Endothelial cell of umbilical vein (primary cell): ENCODE measurements around the gene MBLAC1. TPM values are rescaled to one million over a fixed set of nuclear protein-coding genes. Genes with fewer than 3 reads are reported as not detected.

Experiments used
- BruUV-seq: library from RNA; stranded (reverse); fragments of 400-500 nt; replicated peaks from 2 replicates; lab custom pipeline; 2021; lab: Mats Ljungman, UMichigan
- CTCF ChIA-PET: fragments of 300-600, 350-600 bp; sonication (Branson Sonifier 250); formaldehyde crosslinking; loops from one replicate; lab custom pipeline; 2021; ENCODE audit warnings: antibody characterized with exemption, inconsistent platforms; lab: Charles Lee
- POLR2A ChIA-PET: fragments of 300-600, 350-600 bp; sonication (Branson Sonifier 250); formaldehyde crosslinking; loops from one replicate; lab custom pipeline; 2021; ENCODE audit warnings: antibody characterized with exemption, inconsistent platforms; lab: Charles Lee
- DNase-seq: peaks from one replicate; pipeline ENCODE4 v3.0.0-alpha.2; 2011; ENCODE audit warnings: low read depth, low spot score
- FAIRE-seq: peaks from 2 replicates; lab custom pipeline; 2011; peaks lifted over from hg19 to GRCh38; lab: Jason Lieb, UNC
- H2AFZ ChIP-seq: 2 replicates; pipeline ENCODE4 v1.6.0; 2012; ENCODE audit warnings: low read depth, low read length, control low read depth, inconsistent platforms
- H3K27ac ChIP-seq: 2 replicates; pipeline ENCODE4 v1.5.1; 2011; ENCODE audit warnings: low read depth, mild to moderate bottlenecking, control low read depth, low read length, moderate library complexity; ENCODE audit not compliant: insufficient read depth
- H3K27me3 ChIP-seq, 2 experiments: 2 replicates each; pipeline versions ENCODE4 v1.6.0 to v1.6.1; 2011; ENCODE audit warnings: low read length in 2 of 2, mixed read lengths in 1 of 2; ENCODE audit not compliant: control insufficient read depth in 2 of 2, insufficient read depth in 2 of 2
- H3K36me3 ChIP-seq, 2 experiments: 2 replicates in 1 of 2; 3 replicates in 1 of 2; pipeline ENCODE4 v1.5.1; 2011; ENCODE audit warnings: low read length in 2 of 2, mild to moderate bottlenecking in 1 of 2, moderate library complexity in 1 of 2; ENCODE audit not compliant: control insufficient read depth in 2 of 2, insufficient read depth in 2 of 2; ENCODE audit errors: extremely low read depth in 1 of 2
- H3K4me1 ChIP-seq: 3 replicates; pipeline ENCODE4 v1.5.1; 2011; ENCODE audit warnings: mild to moderate bottlenecking, low read length; ENCODE audit not compliant: control insufficient read depth, insufficient read depth; ENCODE audit errors: extremely low read depth
- H3K4me2 ChIP-seq: 2 replicates; pipeline ENCODE4 v1.6.1; 2011; ENCODE audit warnings: low read length, control low read depth, mixed read lengths; ENCODE audit not compliant: insufficient read depth
- H3K4me3 ChIP-seq, 3 experiments: fragments of 200-600 bp in 1 of 3; sonication (generic), shearing (Covaris generic) in 1 of 3; replicated peaks in 1 of 3; 2 replicates each; pipeline ENCODE4 v1.5.1; 2011 to 2016; ENCODE audit warnings: control low read depth in 3 of 3, low read length in 3 of 3, mild to moderate bottlenecking in 2 of 3, inconsistent platforms in 1 of 3, low read depth in 1 of 3, moderate library complexity in 1 of 3; ENCODE audit not compliant: insufficient read depth in 1 of 3
- H3K79me2 ChIP-seq: 2 replicates; pipeline ENCODE4 v1.6.0; 2012; ENCODE audit warnings: low read length, inconsistent platforms; ENCODE audit not compliant: control insufficient read depth, insufficient read depth
- H3K9ac ChIP-seq: replicated peaks from 2 replicates; pipeline ENCODE3; 2011; ENCODE audit warnings: low read length, control low read depth; ENCODE audit not compliant: insufficient read depth; ENCODE audit errors: extremely low read depth
- H3K9me1 ChIP-seq: replicated peaks from 3 replicates; pipeline ENCODE4 v1.6.0; 2011; ENCODE audit warnings: mild to moderate bottlenecking, low read length; ENCODE audit not compliant: control insufficient read depth, insufficient read depth; ENCODE audit errors: extremely low read depth
- H3K9me3 ChIP-seq: replicated peaks from 2 replicates; pipeline ENCODE4 v1.5.1; 2012; ENCODE audit warnings: low read length, inconsistent platforms; ENCODE audit not compliant: control insufficient read depth, insufficient read depth
- H4K20me1 ChIP-seq: replicated peaks from 2 replicates; pipeline ENCODE3; 2011; ENCODE audit warnings: mild to moderate bottlenecking, low read length; ENCODE audit not compliant: control insufficient read depth, insufficient read depth; ENCODE audit errors: extremely low read depth
- CTCF ChIP-seq, 2 donors: IDR thresholded peaks; 1 replicate in 1 of 2; 2 replicates in 1 of 2; pipeline ENCODE4 v1.5.1; 2011; ENCODE audit warnings: low read length in 2 of 2, mild to moderate bottlenecking in 2 of 2, moderate library complexity in 2 of 2, control low read depth in 1 of 2, inconsistent platforms in 1 of 2, low read depth in 1 of 2; ENCODE audit not compliant: insufficient read depth in 1 of 2; ENCODE audit errors: extremely low read depth in 1 of 2
- EZH2 ChIP-seq: IDR thresholded peaks from 2 replicates; pipeline ENCODE4 v1.6.1; 2012; ENCODE audit warnings: borderline replicate concordance, low read depth, mild to moderate bottlenecking, moderate library complexity, low read length, inconsistent platforms; ENCODE audit not compliant: severe bottlenecking
- FOS ChIP-seq: IDR thresholded peaks from 2 replicates; pipeline ENCODE4 v1.6.1; 2011; ENCODE audit warnings: mild to moderate bottlenecking, low read length, moderate library complexity, borderline replicate concordance; ENCODE audit not compliant: insufficient read depth
- GATA2 ChIP-seq: IDR thresholded peaks from 2 replicates; pipeline ENCODE4 v1.7.0; 2011; ENCODE audit warnings: low read depth, mild to moderate bottlenecking, moderate library complexity, mixed read lengths, low read length; ENCODE audit not compliant: insufficient read length, insufficient read depth
- JUN ChIP-seq: IDR thresholded peaks from 2 replicates; pipeline ENCODE4 v1.6.1; 2011; ENCODE audit warnings: borderline replicate concordance, low read depth; ENCODE audit not compliant: insufficient read length, insufficient read depth
- MYC ChIP-seq: IDR thresholded peaks from one replicate; pipeline ENCODE4 v1.6.1; 2011; ENCODE audit warnings: mild to moderate bottlenecking, low read depth, low read length
- POLR2A ChIP-seq: IDR thresholded peaks from 2 replicates; pipeline ENCODE4 v1.6.1; 2012; ENCODE audit warnings: low read depth, mild to moderate bottlenecking, control low read depth, low read length
- POLR2AphosphoS5 ChIP-seq: IDR thresholded peaks from 2 replicates; pipeline ENCODE4 v1.6.1; 2012; ENCODE audit warnings: low read depth, mild to moderate bottlenecking, control low read depth, low read length, moderate library complexity; ENCODE audit not compliant: insufficient read depth
- dilution Hi-C: fragments of 300-500 bp; cut with MboI; formaldehyde crosslinking; loops from one replicate; pipeline ENCODE4 v1.15.0; 2019; ENCODE audit warnings: low sequenced_read_pairs; ENCODE audit not compliant: extremely low pct_ligation_motif_present
- intact Hi-C: fragments of 100-400 bp; cut with micrococcal nuclease; formaldehyde crosslinking; loops from one replicate; pipeline ENCODE4 v1.10.0; 2022
- polyA plus RNA-seq, 4 experiments: library from polyadenylated mRNA; depleted of rRNA in 3 of 4; stranded (reverse) in 3 of 4; unstranded in 1 of 4; fragments of >200 nt; gene quantifications; 2 replicates each; pipeline versions ENCODE4 v1.2.1 to v1.2.3, GENCODE V29; 2011 to 2012; ENCODE audit warnings: missing spikeins in 1 of 4
- total RNA-seq: library from RNA; stranded (reverse); gene quantifications from 2 replicates; pipeline ENCODE4 v1.2.3, GENCODE V29; 2021

MBLAC1 gene
- total and polyA plus RNA-seq, 2 donors (not counting 3 experiments of a cell fraction or from before 2014, with no cell fraction given): 1.8 to 2.1 TPM

GRCh38 chr7:100093054-100093453 is 33.7 kb upstream of the MBLAC1 start:
- Histone ChIP-seq H4K20me1 (no peaks in the 10 kb centered on the region), H3K9me3 (no peaks in the 10 kb centered on the region), H2AFZ (no peak overlapping the region), H3K36me3 (peaks cover 42 to 47% of the 10 kb centered on the region in 2 experiments), H3K27me3 (no peaks in the 10 kb centered on the region), H3K9me1 (no peaks in the 10 kb centered on the region), H3K4me1 (peaks cover 23% of the 10 kb centered on the region), H3K4me2 (no peak overlapping the region), H3K79me2 (peaks cover 34% of the 10 kb centered on the region), H3K27ac (peak overlapping the region; percentile 25), H3K4me3 (no peak overlapping the region), H3K9ac (no peak overlapping the region)
- intact Hi-C loops: no loop called here
- FAIRE-seq (peak; percentile 42), DNase-seq (peak; percentile 44)
- dilution Hi-C loops: no loop called here
- ChIA-PET POLR2A (no interaction called here), CTCF (interaction anchor here (0.9 kb wide), 1 partner anchor 38 kb away, joined by 3 read pairs; no protein-coding TSS in a partner anchor)
- BruUV-seq: no TSS peak
- TF ChIP-seq CTCF (IDR thresholded peaks at IDR 0.05; ENCODE audit: extremely low read depth in 1 of 2, insufficient read depth in 1 of 2, low read depth in 1 of 2, low read length in 2 of 2) (no peak), EZH2 (no peak), JUN (no peak), MYC (no peak), POLR2AphosphoS5 (peak; percentile 13), POLR2A (peak; percentile 41), FOS (no peak), GATA2 (no peak)
